ENCODE results near the gene FBXL19. TPM values are rescaled to one million over a fixed set of nuclear protein-coding genes. Genes with fewer than 3 reads are reported as not detected.

Gene FBXL19
- total RNA-seq, 4 donors from 2014 or later, result 4.7 to 9.1 (median 6.9) TPM

DNA sequence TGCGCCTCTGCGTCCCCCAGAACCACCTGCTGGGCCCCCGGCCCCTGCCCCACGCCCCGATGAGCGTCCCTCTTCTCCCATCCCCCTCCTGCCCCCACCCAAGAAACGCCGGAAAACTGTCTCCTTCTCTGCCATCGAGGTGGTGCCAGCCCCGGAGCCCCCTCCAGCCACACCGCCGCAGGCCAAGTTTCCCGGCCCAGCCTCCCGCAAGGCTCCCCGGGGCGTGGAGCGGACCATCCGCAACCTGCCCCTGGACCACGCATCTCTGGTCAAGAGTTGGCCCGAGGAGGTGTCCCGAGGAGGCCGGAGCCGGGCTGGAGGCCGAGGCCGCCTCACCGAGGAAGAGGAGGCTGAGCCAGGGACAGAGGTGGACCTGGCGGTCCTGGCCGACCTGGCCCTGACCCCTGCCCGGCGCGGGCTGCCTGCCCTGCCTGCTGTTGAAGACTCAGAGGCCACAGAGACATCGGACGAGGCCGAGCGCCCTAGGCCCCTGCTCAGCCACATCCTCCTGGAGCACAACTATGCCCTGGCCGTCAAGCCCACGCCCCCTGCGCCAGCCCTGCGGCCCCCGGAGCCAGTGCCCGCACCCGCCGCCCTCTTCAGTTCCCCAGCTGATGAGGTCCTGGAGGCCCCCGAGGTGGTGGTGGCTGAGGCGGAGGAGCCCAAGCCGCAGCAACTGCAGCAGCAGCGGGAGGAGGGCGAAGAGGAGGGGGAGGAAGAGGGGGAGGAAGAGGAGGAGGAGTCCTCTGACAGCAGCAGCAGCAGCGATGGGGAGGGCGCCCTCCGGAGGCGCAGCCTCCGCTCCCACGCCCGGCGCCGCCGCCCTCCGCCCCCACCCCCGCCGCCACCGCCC, 56.0 kb downstream of the FBXL19 start:
- DNase-seq (ENCODE audit: low spot score) (no peak), ATAC-seq (ENCODE audit: low FRiP score) (no peak)
- TF ChIP-seq, protein P1, sequence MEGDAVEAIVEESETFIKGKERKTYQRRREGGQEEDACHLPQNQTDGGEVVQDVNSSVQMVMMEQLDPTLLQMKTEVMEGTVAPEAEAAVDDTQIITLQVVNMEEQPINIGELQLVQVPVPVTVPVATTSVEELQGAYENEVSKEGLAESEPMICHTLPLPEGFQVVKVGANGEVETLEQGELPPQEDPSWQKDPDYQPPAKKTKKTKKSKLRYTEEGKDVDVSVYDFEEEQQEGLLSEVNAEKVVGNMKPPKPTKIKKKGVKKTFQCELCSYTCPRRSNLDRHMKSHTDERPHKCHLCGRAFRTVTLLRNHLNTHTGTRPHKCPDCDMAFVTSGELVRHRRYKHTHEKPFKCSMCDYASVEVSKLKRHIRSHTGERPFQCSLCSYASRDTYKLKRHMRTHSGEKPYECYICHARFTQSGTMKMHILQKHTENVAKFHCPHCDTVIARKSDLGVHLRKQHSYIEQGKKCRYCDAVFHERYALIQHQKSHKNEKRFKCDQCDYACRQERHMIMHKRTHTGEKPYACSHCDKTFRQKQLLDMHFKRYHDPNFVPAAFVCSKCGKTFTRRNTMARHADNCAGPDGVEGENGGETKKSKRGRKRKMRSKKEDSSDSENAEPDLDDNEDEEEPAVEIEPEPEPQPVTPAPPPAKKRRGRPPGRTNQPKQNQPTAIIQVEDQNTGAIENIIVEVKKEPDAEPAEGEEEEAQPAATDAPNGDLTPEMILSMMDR (IDR thresholded peaks at IDR 0.05), result no peak

DNA sequence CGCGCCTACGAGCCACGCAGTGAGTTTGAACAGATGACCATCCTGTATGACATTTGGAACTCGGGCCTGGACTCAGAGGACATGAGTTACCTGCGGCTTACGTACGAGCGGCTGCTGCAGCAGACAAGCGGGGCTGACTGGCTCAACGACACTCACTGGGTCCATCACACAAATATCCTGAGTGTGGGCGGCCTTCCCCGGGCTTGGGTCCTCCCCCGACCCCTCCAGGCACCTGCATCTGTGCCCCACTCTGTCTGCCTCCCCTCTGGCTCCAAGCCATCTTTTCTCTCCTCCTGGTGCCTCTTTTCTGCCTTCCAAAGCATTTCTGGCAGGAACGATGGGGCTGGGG, 56.6 kb downstream of the FBXL19 start:
- ATAC-seq (ENCODE audit: low FRiP score) (no peak), DNase-seq (ENCODE audit: low spot score) (no peak)
- TF ChIP-seq, protein P1 (IDR thresholded peaks at IDR 0.05), result no peak

DNA sequence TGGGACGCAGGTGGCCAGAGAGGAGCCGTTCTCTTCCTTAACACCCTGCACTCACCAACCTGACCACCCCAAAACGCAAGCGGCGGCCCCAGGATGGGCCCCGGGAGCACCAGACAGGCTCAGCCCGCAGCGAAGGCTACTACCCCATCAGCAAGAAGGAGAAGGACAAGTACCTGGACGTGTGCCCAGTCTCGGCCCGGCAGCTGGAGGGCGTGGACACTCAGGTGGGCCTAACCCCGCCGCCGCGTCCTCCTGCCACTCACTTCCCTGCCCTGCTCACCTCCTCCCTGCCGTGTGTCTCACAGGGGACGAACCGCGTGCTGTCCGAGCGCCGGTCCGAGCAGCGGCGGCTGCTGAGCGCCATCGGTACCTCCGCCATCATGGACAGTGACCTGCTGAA, 57.1 kb downstream of the FBXL19 start:
- DNase-seq (ENCODE audit: low spot score) (no peak), ATAC-seq (ENCODE audit: low FRiP score) (no peak)
- TF ChIP-seq, protein P1 (IDR thresholded peaks at IDR 0.05), result no peak

DNA sequence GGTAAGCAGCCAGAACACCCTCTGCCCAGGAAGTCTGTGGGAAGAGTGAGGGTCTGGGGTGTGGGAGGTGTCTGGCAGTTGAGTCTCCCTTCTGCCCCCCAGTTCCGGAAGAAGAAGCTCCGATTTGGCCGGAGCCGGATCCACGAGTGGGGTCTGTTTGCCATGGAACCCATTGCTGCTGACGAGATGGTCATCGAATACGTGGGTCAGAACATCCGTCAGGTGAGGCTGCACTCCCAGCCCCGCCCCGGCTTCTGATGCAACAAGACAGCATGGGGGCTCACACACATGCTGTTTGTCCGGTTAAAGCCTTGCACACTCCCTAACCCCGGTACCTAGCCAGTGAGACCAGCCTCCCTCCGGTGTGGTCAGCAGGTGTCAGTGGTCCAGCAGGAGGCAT, 57.6 kb downstream of the FBXL19 start:
- no peak for ATAC-seq (ENCODE audit: low FRiP score)
- DNase-seq (ENCODE audit: low spot score), result no peak
- TF ChIP-seq, protein P1 (IDR thresholded peaks at IDR 0.05), result no peak

DNA sequence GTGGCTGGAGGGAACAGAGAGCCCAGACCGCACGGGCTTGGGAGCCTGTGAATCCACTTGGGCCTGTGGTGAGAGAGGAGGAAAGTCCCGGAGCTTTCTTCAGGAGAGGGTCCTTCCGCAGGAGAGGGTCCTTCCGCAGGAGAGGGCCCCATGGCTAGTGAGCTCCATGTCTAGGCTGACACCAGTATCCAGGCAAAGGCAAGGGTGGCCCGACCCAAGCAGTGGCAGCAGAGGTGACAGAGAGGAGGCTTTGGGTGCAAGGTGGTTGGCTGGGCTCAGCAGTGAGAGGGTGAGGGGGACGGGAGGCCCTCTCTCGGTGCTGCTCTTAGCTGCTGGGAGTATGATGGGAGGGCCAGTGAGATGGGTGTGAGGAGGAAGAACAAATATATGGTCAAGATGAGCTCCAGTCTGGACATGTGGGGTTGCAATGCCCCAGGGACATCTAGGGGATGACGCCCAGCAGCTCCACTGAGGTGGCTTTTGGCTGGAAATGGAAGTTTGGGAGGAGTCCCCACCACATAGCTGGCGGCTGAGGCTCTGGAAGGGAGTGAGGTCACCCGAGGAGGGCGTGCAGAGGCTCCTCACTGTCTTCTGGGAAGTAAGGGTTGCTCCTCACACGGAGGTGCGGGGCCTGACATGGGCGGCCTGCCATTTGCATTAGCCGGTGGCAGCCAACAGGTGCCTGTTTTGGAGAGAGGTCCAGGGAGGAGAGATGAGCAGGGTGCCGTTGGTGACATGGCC, 59.3 kb downstream of the FBXL19 start:
- DNase-seq (ENCODE audit: low spot score), result no peak
- TF ChIP-seq, protein P1 (IDR thresholded peaks at IDR 0.05), result no peak
- ATAC-seq (ENCODE audit: low FRiP score), result no peak

DNA sequence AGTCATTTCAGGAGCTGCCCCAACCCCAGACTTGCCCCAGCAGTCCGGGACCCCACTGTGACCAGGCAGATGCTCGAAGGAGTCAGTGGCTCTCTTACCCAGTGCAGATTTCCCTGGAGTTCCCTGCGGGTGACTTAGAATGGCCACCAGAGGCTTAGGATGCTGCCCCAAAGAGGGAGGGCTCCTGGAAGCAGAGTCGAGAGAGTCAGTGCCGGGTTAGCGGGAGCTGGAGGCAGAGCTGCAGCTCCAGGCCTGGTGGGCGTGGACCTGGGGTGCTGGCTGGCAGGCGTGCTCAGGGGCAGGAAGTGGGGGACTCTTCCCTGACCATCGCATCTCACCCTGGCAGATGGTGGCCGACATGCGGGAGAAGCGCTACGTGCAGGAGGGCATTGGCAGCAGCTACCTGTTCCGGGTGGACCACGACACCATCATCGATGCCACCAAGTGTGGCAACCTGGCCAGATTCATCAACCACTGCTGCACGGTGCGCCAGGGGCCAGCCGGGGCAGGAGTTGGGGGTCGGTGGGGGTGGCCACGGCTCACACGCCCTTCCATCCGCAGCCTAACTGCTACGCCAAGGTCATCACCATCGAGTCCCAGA, 60.0 kb downstream of the FBXL19 start:
- ATAC-seq (ENCODE audit: low FRiP score) (no peak), DNase-seq (ENCODE audit: low spot score) (no peak)
- TF ChIP-seq, protein P1 (IDR thresholded peaks at IDR 0.05), result no peak
